BLaER1 (cell line): Measurements from ENCODE around the gene ANGPTL2.

Experiments used
- H3K27ac ChIP-seq: shearing (Covaris generic); formaldehyde crosslinking; 2 replicates; pipeline ENCODE4 v1.8.1; 2022
- H3K27me3 ChIP-seq: shearing (Covaris generic); formaldehyde crosslinking; 2 replicates; pipeline ENCODE4 v1.8.1; 2022
- H3K36me3 ChIP-seq: shearing (Covaris generic); formaldehyde crosslinking; 2 replicates; pipeline ENCODE4 v1.8.1; 2022
- H3K4me1 ChIP-seq: shearing (Covaris generic); formaldehyde crosslinking; 2 replicates; pipeline ENCODE4 v1.8.1; 2022
- H3K4me2 ChIP-seq: shearing (Covaris generic); formaldehyde crosslinking; 2 replicates; pipeline ENCODE4 v1.8.1; 2022
- H3K4me3 ChIP-seq: shearing (Covaris generic); formaldehyde crosslinking; 2 replicates; pipeline ENCODE4 v1.8.1; 2022
- H3K9ac ChIP-seq: shearing (Covaris generic); formaldehyde crosslinking; 2 replicates; pipeline ENCODE4 v1.8.1; 2022
- H3K9me3 ChIP-seq: shearing (Covaris generic); formaldehyde crosslinking; 2 replicates; pipeline ENCODE4 v1.8.1; 2022
- H4K20me1 ChIP-seq: shearing (Covaris generic); formaldehyde crosslinking; 2 replicates; pipeline ENCODE4 v1.8.1; 2022
- Cebpa-rat ChIP-seq: shearing (Covaris generic); IDR thresholded peaks from 2 replicates; pipeline ENCODE4 v1.8.1; 2022

ANGPTL2 gene

DNA sequence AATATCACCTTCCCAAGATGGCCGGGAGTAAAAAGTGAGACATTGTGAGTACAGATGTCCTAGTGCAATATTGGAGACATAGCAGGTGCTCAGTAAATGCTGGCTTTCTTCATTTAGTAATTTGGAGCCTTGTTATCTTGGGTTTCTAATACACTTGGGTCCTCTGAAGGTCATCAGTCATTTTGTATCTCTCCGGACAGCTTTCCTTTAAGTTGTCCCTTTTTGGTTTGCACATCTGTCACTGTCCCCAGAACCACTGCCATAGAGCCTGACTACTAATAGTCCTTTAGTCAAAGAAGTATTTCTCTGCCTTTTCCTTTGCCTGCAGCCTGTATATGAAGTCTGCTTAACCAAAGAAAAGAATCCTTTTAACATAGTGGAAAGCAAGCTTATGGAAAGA, 7.8 kb upstream of the ANGPTL2 start:
- Histone ChIP-seq H3K4me2 (no peak overlapping the region), H3K4me1 (peaks cover 44% of the 10 kb centered on the region), H3K27ac (no peak overlapping the region), H3K36me3 (no peaks in the 10 kb centered on the region), H3K9ac (no peak overlapping the region), H3K9me3 (no peaks in the 10 kb centered on the region), H3K27me3 (no peaks in the 10 kb centered on the region), H4K20me1 (0 out of 2 replicates have a peak, but pooled peaks cover 8% of the 10 kb centered on the region), H3K4me3 (no peak overlapping the region)
- TF ChIP-seq Cebpa-rat, result no peak

DNA sequence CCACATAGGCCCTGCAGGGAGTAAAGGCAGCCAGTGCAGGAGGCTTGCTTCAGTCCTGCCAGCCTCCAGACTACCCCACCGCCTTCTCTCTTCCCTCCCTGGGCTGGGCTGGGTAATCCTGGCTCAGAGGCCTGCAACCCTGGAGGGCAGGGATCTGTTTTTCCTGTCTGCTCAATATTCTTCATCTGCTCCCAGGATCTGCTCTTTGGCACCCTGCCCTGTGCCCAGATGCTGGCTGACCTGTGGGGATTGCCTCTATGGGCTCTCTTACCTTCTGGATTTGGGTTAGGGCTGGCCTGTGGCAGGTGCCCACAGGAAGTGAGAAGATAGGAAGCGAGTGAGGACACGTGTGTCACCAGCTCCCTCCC, 7.3 kb upstream of the ANGPTL2 start:
- Histone ChIP-seq H4K20me1 (0 out of 2 replicates have a peak, but pooled peaks cover 8% of the 10 kb centered on the region), H3K4me2 (no peak overlapping the region), H3K4me3 (no peak overlapping the region), H3K27me3 (no peaks in the 10 kb centered on the region), H3K27ac (no peak overlapping the region), H3K4me1 (peaks cover 44% of the 10 kb centered on the region), H3K36me3 (no peaks in the 10 kb centered on the region), H3K9me3 (no peaks in the 10 kb centered on the region), H3K9ac (no peak overlapping the region)
- TF ChIP-seq Cebpa-rat, result no peak

DNA sequence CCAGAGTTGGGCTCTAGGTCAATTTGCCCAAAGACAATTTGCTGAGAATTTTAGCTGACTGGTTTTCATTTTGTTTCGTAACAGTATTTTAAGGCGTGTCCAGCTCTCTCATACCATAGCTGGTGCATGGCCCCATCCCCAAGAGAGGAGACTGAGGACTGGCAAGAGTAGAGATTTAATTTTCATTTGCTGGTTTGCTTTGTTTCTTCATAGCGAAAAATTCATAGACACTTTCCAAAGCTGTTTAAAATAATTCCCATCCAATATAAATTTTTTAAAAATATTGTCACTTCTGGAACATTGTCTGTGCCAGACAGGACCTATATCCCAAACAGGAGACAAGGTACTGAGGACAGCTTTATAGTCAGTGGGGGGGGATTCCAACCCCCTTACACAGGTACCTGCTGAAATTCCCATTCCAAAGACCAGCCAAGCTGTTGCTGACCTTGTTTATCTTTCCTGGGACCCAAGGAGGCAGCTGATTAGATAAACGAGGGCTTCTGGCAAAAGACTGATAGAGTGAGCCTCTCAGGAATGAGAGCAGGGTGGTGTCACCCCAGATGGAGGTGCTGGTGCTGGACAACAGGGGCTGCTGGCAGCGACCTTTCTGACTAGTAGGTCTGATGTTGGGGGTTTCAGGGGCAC, 6.8 kb upstream of the ANGPTL2 start:
- no peak for TF ChIP-seq Cebpa-rat
- Histone ChIP-seq H3K4me3 (no peak overlapping the region), H3K27me3 (no peaks in the 10 kb centered on the region), H3K9me3 (no peaks in the 10 kb centered on the region), H3K36me3 (no peaks in the 10 kb centered on the region), H3K27ac (no peak overlapping the region), H3K4me1 (peaks cover 44% of the 10 kb centered on the region), H4K20me1 (0 out of 2 replicates have a peak, but pooled peaks cover 8% of the 10 kb centered on the region), H3K4me2 (no peak overlapping the region), H3K9ac (no peak overlapping the region)

DNA sequence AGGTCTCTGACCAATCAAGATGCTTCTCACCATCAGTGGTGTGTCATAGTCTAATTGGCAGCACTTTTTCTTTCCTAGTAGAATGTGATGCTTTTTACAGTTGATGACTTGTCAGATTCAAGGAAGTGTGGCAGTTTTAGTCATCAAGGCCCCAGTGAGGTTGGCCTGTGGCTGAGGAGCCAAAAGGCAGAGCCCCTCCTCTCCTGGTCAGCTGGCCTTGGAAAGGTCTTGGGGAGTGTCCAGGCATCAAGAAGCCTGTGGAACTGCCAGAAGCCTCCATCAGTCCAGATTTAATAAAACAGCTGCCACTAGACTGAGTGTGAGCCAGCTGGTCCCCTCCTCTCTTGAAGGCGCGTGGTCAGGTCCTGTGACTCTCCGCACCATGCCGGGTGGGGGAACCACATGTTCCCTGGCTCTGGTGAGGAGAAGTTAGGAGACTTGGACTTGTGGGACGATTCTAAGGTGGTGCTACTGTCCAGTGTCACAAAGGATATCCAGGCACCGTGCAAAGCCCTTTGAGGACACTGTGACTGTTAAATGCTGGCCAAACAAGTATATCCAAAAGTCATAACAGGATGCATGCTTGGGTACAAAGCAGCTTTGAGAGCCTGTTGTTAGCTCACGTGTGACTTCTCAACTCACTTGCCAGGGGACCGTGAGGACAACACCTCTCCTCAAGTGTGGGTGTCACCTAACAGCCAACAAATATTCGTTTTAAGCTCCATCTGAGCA, 6.1 kb upstream of the ANGPTL2 start:
- Histone ChIP-seq H3K4me2 (no peak overlapping the region), H3K9ac (no peak overlapping the region), H3K27me3 (no peaks in the 10 kb centered on the region), H3K4me3 (no peak overlapping the region), H3K27ac (no peak overlapping the region), H3K4me1 (peaks cover 44% of the 10 kb centered on the region), H3K36me3 (no peaks in the 10 kb centered on the region), H3K9me3 (no peaks in the 10 kb centered on the region), H4K20me1 (0 out of 2 replicates have a peak, but pooled peaks cover 8% of the 10 kb centered on the region)
- no peak for TF ChIP-seq Cebpa-rat

DNA sequence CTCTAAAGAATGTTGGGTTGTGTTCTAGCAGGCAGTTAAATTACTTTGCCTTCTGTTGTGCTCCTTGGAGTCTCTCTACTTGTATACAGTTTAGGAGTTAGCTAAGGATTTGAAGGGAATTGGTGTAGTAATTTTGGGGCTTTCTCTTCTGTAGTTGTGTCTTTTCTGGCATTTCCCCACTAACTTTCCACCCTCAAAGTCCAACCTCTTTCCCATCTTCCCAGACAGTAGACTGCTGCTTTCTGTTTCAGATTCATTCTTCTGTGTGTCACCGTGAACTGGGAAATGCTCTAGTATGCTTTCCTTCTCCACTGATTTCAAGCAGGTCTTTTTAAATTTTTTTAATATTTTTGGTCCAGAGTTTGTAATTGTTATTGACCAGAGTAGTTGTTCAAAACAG, 4.5 kb upstream of the ANGPTL2 start:
- Histone ChIP-seq H3K4me1 (peaks cover 45% of the 10 kb centered on the region), H3K36me3 (no peaks in the 10 kb centered on the region), H3K9ac (no peak overlapping the region), H3K4me3 (no peak overlapping the region), H3K9me3 (no peaks in the 10 kb centered on the region), H3K27ac (no peak overlapping the region), H4K20me1 (no peaks in the 10 kb centered on the region; the same call in 1 of the 2 replicates), H3K27me3 (no peaks in the 10 kb centered on the region), H3K4me2 (no peak overlapping the region)
- no peak for TF ChIP-seq Cebpa-rat

DNA sequence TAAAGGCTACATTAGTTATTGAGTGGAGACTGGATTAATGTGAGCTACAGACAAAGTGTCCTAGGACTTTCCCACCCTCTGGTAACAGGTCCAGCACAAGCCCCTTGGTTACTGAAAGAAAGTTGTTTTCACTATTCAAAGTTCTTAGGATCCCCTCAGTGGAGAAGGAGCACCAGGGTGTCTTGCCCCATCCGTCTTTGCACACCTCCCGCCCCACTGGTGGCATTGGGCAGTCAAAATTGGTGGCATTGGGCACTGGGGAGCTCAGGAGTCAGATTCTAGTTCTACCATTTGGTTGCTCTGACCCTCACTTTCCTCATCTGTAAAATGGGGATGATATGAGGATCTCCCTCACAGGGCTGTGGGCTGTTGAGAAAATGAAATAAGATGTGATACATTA, 2.4 kb upstream of the ANGPTL2 start:
- Histone ChIP-seq H4K20me1 (peaks cover 6% of the 10 kb centered on the region; the same call in 1 of the 2 replicates), H3K9me3 (no peaks in the 10 kb centered on the region), H3K4me3 (no peak overlapping the region), H3K4me2 (peak overlapping the region; percentile 99), H3K36me3 (no peaks in the 10 kb centered on the region), H3K9ac (no peak overlapping the region), H3K4me1 (peaks cover 56% of the 10 kb centered on the region), H3K27ac (no peak overlapping the region), H3K27me3 (no peaks in the 10 kb centered on the region)
- no peak for TF ChIP-seq Cebpa-rat

DNA sequence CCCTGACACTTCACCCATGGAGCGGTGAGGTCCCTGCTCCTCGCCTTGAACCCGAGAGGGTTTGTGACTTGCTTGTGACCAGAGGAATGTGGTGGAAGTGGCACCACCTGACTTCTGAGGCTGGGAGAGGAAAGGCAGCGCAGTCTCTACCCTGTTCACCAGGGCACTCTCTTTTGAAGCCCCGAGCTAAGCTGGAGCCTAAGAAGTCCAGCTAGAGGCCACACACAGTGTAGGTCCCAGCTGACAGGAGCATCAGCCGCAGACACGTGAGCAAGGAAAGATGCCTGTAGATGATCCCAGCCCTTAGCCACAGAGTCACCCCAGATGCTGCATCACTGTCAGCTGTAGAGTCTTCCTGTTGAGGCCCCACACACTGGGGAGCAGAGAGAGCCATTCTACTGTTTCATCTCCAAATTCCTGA, 1.7 kb upstream of the ANGPTL2 start:
- no peak overlapping the region for H3K27ac ChIP-seq
- peak overlapping the region; percentile 99; the same call in 1 of the 2 replicates for H3K4me2 ChIP-seq
- peaks cover 63% of the 10 kb centered on the region for H3K4me1 ChIP-seq
- H3K9ac ChIP-seq, result no peak overlapping the region
- no peaks in the 10 kb centered on the region for H3K36me3 ChIP-seq
- peaks cover 6% of the 10 kb centered on the region; the same call in 1 of the 2 replicates for H4K20me1 ChIP-seq
- TF ChIP-seq Cebpa-rat, result no peak
- no peaks in the 10 kb centered on the region for H3K9me3 ChIP-seq
- H3K4me3 ChIP-seq, result no peak overlapping the region
- H3K27me3 ChIP-seq, result no peaks in the 10 kb centered on the region

DNA sequence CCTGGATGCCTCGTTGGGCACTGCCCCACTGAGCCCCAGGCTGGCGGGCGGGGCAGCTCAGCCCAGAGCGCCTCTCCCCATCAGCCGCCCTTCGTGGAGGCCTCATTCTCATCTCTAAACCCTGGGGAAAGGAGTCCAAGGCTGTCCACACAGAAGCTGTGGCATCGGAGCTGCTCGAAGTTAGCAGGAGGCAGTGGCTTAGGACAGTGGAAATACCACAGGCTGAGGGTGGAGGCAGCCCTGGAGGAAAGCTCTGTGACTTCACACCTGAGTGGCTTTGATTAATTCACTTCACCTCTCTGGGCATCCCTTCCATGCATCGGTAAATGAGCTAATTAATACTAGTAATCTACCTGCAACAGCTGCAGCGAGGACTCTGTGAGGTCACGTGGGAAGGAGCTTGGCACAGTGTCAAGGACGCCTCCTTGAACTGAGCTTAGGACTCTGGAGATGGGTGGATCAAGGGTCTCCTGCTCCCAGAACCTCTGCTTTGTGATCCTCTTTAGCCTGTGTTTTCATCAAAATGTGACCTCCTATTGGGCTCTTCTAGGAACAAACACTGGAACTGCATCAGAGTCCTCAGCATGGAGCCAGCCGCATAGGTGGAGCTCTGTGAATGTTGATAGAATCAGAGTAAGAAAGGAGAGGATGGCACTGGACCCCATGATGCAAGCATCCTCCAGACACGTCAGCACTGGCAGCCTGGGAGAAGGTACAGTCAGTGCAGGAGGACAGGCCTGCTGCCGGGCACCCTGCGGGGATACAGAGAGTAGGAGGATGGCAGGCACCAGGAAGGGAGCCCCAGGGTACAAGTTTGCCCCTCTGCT, 842 bp upstream of the ANGPTL2 start:
- TF ChIP-seq Cebpa-rat, result no peak
- peak overlapping the region; percentile 99 for H3K4me2 ChIP-seq
- H3K36me3 ChIP-seq, result no peaks in the 10 kb centered on the region
- peak overlapping the region; percentile 77; the same call in 1 of the 2 replicates for H3K27ac ChIP-seq
- peak overlapping the region; percentile 68 for H3K4me3 ChIP-seq
- H3K27me3 ChIP-seq, result no peaks in the 10 kb centered on the region
- peaks cover 6% of the 10 kb centered on the region; the same call in 1 of the 2 replicates for H4K20me1 ChIP-seq
- peaks cover 71% of the 10 kb centered on the region for H3K4me1 ChIP-seq
- no peaks in the 10 kb centered on the region for H3K9me3 ChIP-seq
- 0 out of 2 replicates have a peak overlapping the region, but pooled peaks have one; percentile 83 for H3K9ac ChIP-seq

DNA sequence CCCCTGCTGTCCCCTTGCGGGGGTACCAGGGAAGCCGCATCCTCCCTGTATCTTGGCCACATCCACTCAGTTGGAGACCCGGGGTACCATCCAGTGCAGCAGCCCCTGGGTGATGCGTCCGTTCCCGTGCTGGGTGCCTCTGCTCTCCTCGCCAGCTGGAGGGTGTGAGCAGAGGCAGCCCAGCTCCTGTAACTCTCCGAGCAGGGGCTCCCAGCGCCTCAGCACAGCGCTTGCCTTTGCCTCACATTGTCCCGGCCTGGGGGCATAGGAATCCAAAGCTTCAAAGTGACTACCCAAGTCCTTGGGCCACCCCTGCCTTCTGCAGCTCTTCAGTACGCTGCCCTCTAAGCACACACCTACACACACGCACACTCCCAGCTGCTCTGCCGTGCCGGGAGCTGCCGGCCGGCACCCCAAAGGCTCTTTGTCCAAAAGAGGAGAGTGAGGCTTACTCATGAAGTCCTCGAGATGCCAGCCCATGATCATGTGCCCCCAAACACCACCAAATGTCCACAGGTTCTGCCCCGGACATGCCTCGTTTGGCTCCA, 733 bp downstream of the ANGPTL2 start:
- Histone ChIP-seq H3K4me3 (peak overlapping the region; percentile 68), H3K27me3 (no peaks in the 10 kb centered on the region), H3K9ac (peak overlapping the region; percentile 83), H3K4me1 (peaks cover 86% of the 10 kb centered on the region), H3K9me3 (no peaks in the 10 kb centered on the region), H3K4me2 (peak overlapping the region; percentile 99), H3K27ac (peak overlapping the region; percentile 77), H4K20me1 (peaks cover 6% of the 10 kb centered on the region; the same call in 1 of the 2 replicates), H3K36me3 (no peaks in the 10 kb centered on the region)
- TF ChIP-seq Cebpa-rat, result no peak
